Endothelial cell (in vitro differentiated cells): Measurements from ENCODE around the gene NRK. TPM values are rescaled to one million over a fixed set of nuclear protein-coding genes. Genes with fewer than 3 reads are reported as not detected.

ENCODE experiments used
- DNase-seq: peaks from one replicate; pipeline ENCODE4 v3.0.0; 2021; ENCODE audit warnings: low spot score
- H3K27ac Mint-ChIP-seq: one replicate; pipeline ENCODE4 v1.8.0; 2021; ENCODE audit warnings: mixed read lengths, inconsistent platforms; ENCODE audit not compliant: unreplicated experiment
- H3K27me3 Mint-ChIP-seq: one replicate; pipeline ENCODE4 v1.8.0; 2021; ENCODE audit warnings: mild to moderate bottlenecking, moderate library complexity, mixed read lengths, inconsistent platforms; ENCODE audit not compliant: unreplicated experiment
- H3K36me3 Mint-ChIP-seq: one replicate; pipeline ENCODE4 v1.8.0; 2021; ENCODE audit warnings: mild to moderate bottlenecking, low read depth, mixed read lengths, inconsistent platforms; ENCODE audit not compliant: unreplicated experiment
- H3K4me1 Mint-ChIP-seq: one replicate; pipeline ENCODE4 v1.8.0; 2021; ENCODE audit warnings: mild to moderate bottlenecking, mixed read lengths, inconsistent platforms; ENCODE audit not compliant: unreplicated experiment
- H3K4me3 Mint-ChIP-seq: one replicate; pipeline ENCODE4 v1.8.0; 2021; ENCODE audit warnings: mild to moderate bottlenecking, mixed read lengths, inconsistent platforms; ENCODE audit not compliant: unreplicated experiment
- H3K9me3 Mint-ChIP-seq: one replicate; pipeline ENCODE4 v1.8.0; 2021; ENCODE audit warnings: mixed read lengths, inconsistent platforms; ENCODE audit not compliant: unreplicated experiment
- total RNA-seq: library from RNA; stranded (reverse); fragmentation: NEBNext Ultra II Directional; extraction: Animal tissue kit (Norgen Biotek cat#: 25700); gene quantifications from one replicate; pipeline ENCODE4 v1.2.1, GENCODE V29; 2021; ENCODE audit not compliant: unreplicated experiment
- TF ChIP-seq, protein P1 (sequence below): fragments of 200-600 bp; sonication (generic); IDR thresholded peaks from one replicate; pipeline ENCODE4 v1.5.0; 2021; ENCODE audit warnings: antibody characterized with exemption; ENCODE audit not compliant: unreplicated experiment

The NRK gene
- total RNA-seq, 1 donor from 2014 or later, result 1.8 TPM

DNA sequence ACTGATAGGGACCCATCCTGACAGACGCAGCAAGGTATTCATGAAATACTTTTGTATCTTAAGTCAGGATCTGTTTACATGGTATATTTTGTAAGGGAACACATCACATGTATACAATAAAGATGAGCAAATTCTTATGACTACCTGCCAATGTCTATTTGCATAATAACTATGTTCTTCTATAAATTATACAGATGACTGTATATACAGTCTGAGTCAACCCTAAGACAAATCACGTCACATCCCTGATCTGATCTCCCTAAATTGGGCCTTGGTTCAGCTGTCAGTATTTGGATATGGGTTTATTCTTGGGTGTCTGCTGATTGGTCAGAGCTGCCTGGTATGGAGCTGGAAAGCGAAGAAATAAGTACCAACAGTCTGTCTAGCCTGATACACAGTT, 122.9 kb downstream of the NRK start:
- TF ChIP-seq, protein P1, sequence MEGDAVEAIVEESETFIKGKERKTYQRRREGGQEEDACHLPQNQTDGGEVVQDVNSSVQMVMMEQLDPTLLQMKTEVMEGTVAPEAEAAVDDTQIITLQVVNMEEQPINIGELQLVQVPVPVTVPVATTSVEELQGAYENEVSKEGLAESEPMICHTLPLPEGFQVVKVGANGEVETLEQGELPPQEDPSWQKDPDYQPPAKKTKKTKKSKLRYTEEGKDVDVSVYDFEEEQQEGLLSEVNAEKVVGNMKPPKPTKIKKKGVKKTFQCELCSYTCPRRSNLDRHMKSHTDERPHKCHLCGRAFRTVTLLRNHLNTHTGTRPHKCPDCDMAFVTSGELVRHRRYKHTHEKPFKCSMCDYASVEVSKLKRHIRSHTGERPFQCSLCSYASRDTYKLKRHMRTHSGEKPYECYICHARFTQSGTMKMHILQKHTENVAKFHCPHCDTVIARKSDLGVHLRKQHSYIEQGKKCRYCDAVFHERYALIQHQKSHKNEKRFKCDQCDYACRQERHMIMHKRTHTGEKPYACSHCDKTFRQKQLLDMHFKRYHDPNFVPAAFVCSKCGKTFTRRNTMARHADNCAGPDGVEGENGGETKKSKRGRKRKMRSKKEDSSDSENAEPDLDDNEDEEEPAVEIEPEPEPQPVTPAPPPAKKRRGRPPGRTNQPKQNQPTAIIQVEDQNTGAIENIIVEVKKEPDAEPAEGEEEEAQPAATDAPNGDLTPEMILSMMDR, result no peak
- no peak overlapping the region for H3K4me3 Mint-ChIP-seq
- H3K27me3 Mint-ChIP-seq, result no peaks in the 10 kb centered on the region
- no peaks in the 10 kb centered on the region for H3K36me3 Mint-ChIP-seq
- H3K9me3 Mint-ChIP-seq, result no peaks in the 10 kb centered on the region
- no peak for DNase-seq
- no peak overlapping the region for H3K27ac Mint-ChIP-seq
- H3K4me1 Mint-ChIP-seq, result no peaks in the 10 kb centered on the region

- TF ChIP-seq, protein P1, result no peak
- H3K36me3 Mint-ChIP-seq, result no peaks in the 10 kb centered on the region
- DNase-seq, result no peak
- no peaks in the 10 kb centered on the region for H3K4me1 Mint-ChIP-seq
- H3K27ac Mint-ChIP-seq, result no peak overlapping the region
- no peaks in the 10 kb centered on the region for H3K27me3 Mint-ChIP-seq
- H3K9me3 Mint-ChIP-seq, result peaks cover 4% of the 10 kb centered on the region
- no peak overlapping the region for H3K4me3 Mint-ChIP-seq
Measured at GRCh38 chrX:105969487-105969886, 147.1 kb downstream of the NRK start.

GRCh38 chrX:105972690-105973386, 150.5 kb downstream of the NRK start:
- H3K27ac Mint-ChIP-seq, result no peak overlapping the region
- H3K36me3 Mint-ChIP-seq, result no peaks in the 10 kb centered on the region
- H3K4me3 Mint-ChIP-seq, result no peak overlapping the region
- TF ChIP-seq, protein P1, result no peak
- no peak for DNase-seq
- H3K4me1 Mint-ChIP-seq, result no peaks in the 10 kb centered on the region
- H3K27me3 Mint-ChIP-seq, result no peaks in the 10 kb centered on the region
- peaks cover 4% of the 10 kb centered on the region for H3K9me3 Mint-ChIP-seq

DNA sequence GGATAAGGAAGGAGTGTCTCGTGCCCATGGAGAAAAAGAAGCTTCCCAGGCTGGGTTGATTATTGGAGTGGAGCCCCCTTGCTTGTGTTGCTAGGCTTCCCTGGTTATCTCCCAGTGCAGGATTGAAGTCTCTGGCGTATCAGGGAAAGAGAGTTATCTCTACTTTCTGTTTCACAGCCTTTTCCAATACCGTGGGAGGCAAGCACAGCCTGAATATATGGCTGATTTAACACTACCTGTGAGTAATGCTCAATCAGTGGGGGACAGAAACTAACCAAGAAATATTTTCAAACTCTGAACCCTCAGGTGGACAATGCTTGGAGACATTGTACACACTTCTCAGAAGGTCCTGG, 151.0 kb downstream of the NRK start:
- H3K36me3 Mint-ChIP-seq, result no peaks in the 10 kb centered on the region
- no peak for DNase-seq
- H3K4me1 Mint-ChIP-seq, result no peaks in the 10 kb centered on the region
- peaks cover 2% of the 10 kb centered on the region for H3K9me3 Mint-ChIP-seq
- no peak overlapping the region for H3K27ac Mint-ChIP-seq
- no peaks in the 10 kb centered on the region for H3K27me3 Mint-ChIP-seq
- H3K4me3 Mint-ChIP-seq, result no peak overlapping the region
- TF ChIP-seq, protein P1, result no peak

- no peak overlapping the region for H3K27ac Mint-ChIP-seq
- no peaks in the 10 kb centered on the region for H3K4me1 Mint-ChIP-seq
- no peaks in the 10 kb centered on the region for H3K36me3 Mint-ChIP-seq
- TF ChIP-seq, protein P1, result no peak
- H3K4me3 Mint-ChIP-seq, result no peak overlapping the region
- H3K9me3 Mint-ChIP-seq, result no peaks in the 10 kb centered on the region
- no peak for DNase-seq
- no peaks in the 10 kb centered on the region for H3K27me3 Mint-ChIP-seq
Measured at GRCh38 chrX:105975382-105975781, 153.0 kb downstream of the NRK start.
